ENCODE data around the gene CCDC178.

DNA sequence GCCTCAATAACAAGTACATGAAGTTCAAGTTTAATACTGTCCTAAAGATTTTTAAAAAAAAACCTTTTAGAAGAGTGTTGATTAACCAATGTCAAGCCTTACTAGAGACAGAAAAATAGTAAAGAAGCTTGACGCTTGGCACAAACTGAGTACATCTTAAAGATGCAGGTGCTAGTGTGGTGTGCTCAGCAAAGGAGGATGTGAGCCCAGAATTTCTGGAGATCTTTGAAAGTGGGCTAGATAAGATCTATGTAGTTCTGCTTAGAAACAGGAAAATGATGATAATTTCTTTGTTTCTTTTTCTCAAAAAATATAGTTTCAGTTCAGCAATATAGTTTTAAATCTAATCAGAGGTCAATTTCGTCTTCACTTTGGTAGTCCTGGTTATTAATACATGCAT is 549.4 kb downstream of the CCDC178 start:
- TF ChIP-seq CTCF (IDR thresholded peaks at IDR 0.05) (no peak), POLR2A (IDR thresholded peaks at IDR 0.05) (no peak)

Data from prostate gland (tissue), 2 donors.